ENCODE measurements around the gene ZNF41. TPM values are rescaled to one million over a fixed set of nuclear protein-coding genes. Genes with fewer than 3 reads are reported as not detected.
A peak's percentile ranks its signal among the peaks of the same experiment; 100 is the strongest.

ZNF41 gene
- polyA plus RNA-seq, 1 experiment, result 6.2 TPM

GRCh38 chrX:47507153-47507867 is 24.3 kb upstream of the ZNF41 start:
- Histone ChIP-seq H3K4me3 (ENCODE audit: low read depth, low read length) (no peak overlapping the region), H3K27ac (ENCODE audit: low read depth, low read length) (no peak overlapping the region), H3K27me3 (ENCODE audit: control insufficient read depth, insufficient read depth, low read length) (no peaks in the 10 kb centered on the region), H3K9me3 (ENCODE audit: control insufficient read depth, insufficient read depth, low read length) (no peaks in the 10 kb centered on the region)
- no peak for TF ChIP-seq CTCF (IDR thresholded peaks at IDR 0.05; ENCODE audit: low read depth, low read length)
- ChIA-PET CTCF (no interaction called here), POLR2A (no interaction called here)
- DNase-seq (ENCODE audit: low read depth, low spot score), result no peak

- TF ChIP-seq CTCF (IDR thresholded peaks at IDR 0.05; ENCODE audit: low read depth, low read length), result no peak
- Histone ChIP-seq H3K9me3 (ENCODE audit: control insufficient read depth, insufficient read depth, low read length) (no peaks in the 10 kb centered on the region), H3K27me3 (ENCODE audit: control insufficient read depth, insufficient read depth, low read length) (no peaks in the 10 kb centered on the region), H3K4me3 (ENCODE audit: low read depth, low read length) (no peak overlapping the region), H3K27ac (ENCODE audit: low read depth, low read length) (peak overlapping the region; percentile 12)
- DNase-seq (ENCODE audit: low read depth, low spot score), result no peak
- ChIA-PET POLR2A (no interaction called here), CTCF (interaction anchor here (1.4 kb wide), 1 partner anchor 20 kb away, joined by 5 read pairs; no protein-coding TSS in a partner anchor)
These were observed 20.1 kb upstream of the ZNF41 start for GRCh38 chrX:47503151-47503550.

- H3K27me3 ChIP-seq (ENCODE audit: control insufficient read depth, insufficient read depth, low read length), result no peaks in the 10 kb centered on the region
- H3K4me3 ChIP-seq (ENCODE audit: low read depth, low read length), result no peak overlapping the region
- no peaks in the 10 kb centered on the region for H3K9me3 ChIP-seq (ENCODE audit: control insufficient read depth, insufficient read depth, low read length)
- H3K27ac ChIP-seq (ENCODE audit: low read depth, low read length), result peak overlapping the region; percentile 12
- no peak for DNase-seq (ENCODE audit: low read depth, low spot score)
- ChIA-PET CTCF (interaction anchor here (1.4 to 1.5 kb wide), 2 partner anchors 21 kb away, joined by 5 to 12 read pairs; no protein-coding TSS in a partner anchor), POLR2A (no interaction called here)
- no peak for TF ChIP-seq CTCF (IDR thresholded peaks at IDR 0.05; ENCODE audit: low read depth, low read length)
These were observed 19.5 kb upstream of the ZNF41 start for GRCh38 chrX:47502316-47503125.

- no peaks in the 10 kb centered on the region for H3K27me3 ChIP-seq (ENCODE audit: control insufficient read depth, insufficient read depth, low read length)
- H3K9me3 ChIP-seq (ENCODE audit: control insufficient read depth, insufficient read depth, low read length), result no peaks in the 10 kb centered on the region
- peak overlapping the region; percentile 52 for H3K27ac ChIP-seq (ENCODE audit: low read depth, low read length)
- peak overlapping the region; percentile 17; the same call in 1 of the 2 replicates for H3K4me3 ChIP-seq (ENCODE audit: low read depth, low read length)
- TF ChIP-seq CTCF (IDR thresholded peaks at IDR 0.05; ENCODE audit: low read depth, low read length), result no peak
- no peak for DNase-seq (ENCODE audit: low read depth, low spot score)
- POLR2A ChIA-PET, result interaction anchor here (0.6 to 1.1 kb wide), 2 partner anchors 22 to 93 kb away, joined by 3 to 4 read pairs; no protein-coding TSS in a partner anchor
- CTCF ChIA-PET, result interaction anchor here (1.3 to 2.4 kb wide), 3 partner anchors 22 to 188 kb away, joined by 3 to 12 read pairs (median 11); no protein-coding TSS in a partner anchor
These were observed 18.4 kb upstream of the ZNF41 start for GRCh38 chrX:47501226-47502074.
